Measurements from ENCODE around the gene KIF4A.

The KIF4A gene

GRCh38 chrX:70442224-70442623 is 152.3 kb downstream of the KIF4A start:
- TF ChIP-seq CTCF (IDR thresholded peaks at IDR 0.05; ENCODE audit: insufficient read depth, low read length) (no peak), REST (IDR thresholded peaks at IDR 0.05; ENCODE audit: insufficient replicate concordance, low read depth) (no peak), POLR2AphosphoS5 (IDR thresholded peaks at IDR 0.05; ENCODE audit: low read depth) (no peak), SPI1 (IDR thresholded peaks at IDR 0.05; ENCODE audit: borderline replicate concordance, low read depth) (no peak), GABPA (IDR thresholded peaks at IDR 0.05; ENCODE audit: low read depth) (no peak)
- Histone ChIP-seq H3K27me3 (ENCODE audit: insufficient read depth, poor library complexity, severe bottlenecking) (peaks cover 8% of the 10 kb centered on the region), H3K4me3 (replicated peaks; ENCODE audit: insufficient read depth, low read length) (no peak overlapping the region), H3K27ac (replicated peaks) (no peak overlapping the region)
- no peak for DNase-seq (ENCODE audit: low read depth in 1 of 2, low spot score in 1 of 2)

- DNase-seq (ENCODE audit: low read depth in 1 of 2, low spot score in 1 of 2) = no peak
- no peak for TF ChIP-seq POLR2AphosphoS5 (IDR thresholded peaks at IDR 0.05; ENCODE audit: low read depth)
- TF ChIP-seq CTCF (IDR thresholded peaks at IDR 0.05; ENCODE audit: insufficient read depth, low read length) = no peak
- no peak for TF ChIP-seq SPI1 (IDR thresholded peaks at IDR 0.05; ENCODE audit: borderline replicate concordance, low read depth)
- TF ChIP-seq REST (IDR thresholded peaks at IDR 0.05; ENCODE audit: insufficient replicate concordance, low read depth) = no peak
- no peak for TF ChIP-seq GABPA (IDR thresholded peaks at IDR 0.05; ENCODE audit: low read depth)
- no peak within 1 kb of the TSS for H3K27ac ChIP-seq (replicated peaks)
- H3K27me3 ChIP-seq (ENCODE audit: insufficient read depth, poor library complexity, severe bottlenecking) = peaks cover 8% of the 10 kb centered on the region
- no peak within 1 kb of the TSS for H3K4me3 ChIP-seq (replicated peaks; ENCODE audit: insufficient read depth, low read length)
These were observed 154.5 kb downstream of the KIF4A start, which contains the start of gene DLG3 for GRCh38 chrX:70444326-70444945. Gene DLG3, plus strand, starts transcription at chrX:70444835. Its CDS starts 367 bp downstream, at chrX:70445202.

GRCh38 chrX:70444946-70445656 is 155.2 kb downstream of the KIF4A start:
- no peak for TF ChIP-seq REST (IDR thresholded peaks at IDR 0.05; ENCODE audit: insufficient replicate concordance, low read depth)
- TF ChIP-seq POLR2AphosphoS5 (IDR thresholded peaks at IDR 0.05; ENCODE audit: low read depth) = no peak
- no peak for TF ChIP-seq SPI1 (IDR thresholded peaks at IDR 0.05; ENCODE audit: borderline replicate concordance, low read depth)
- TF ChIP-seq CTCF (IDR thresholded peaks at IDR 0.05; ENCODE audit: insufficient read depth, low read length) = no peak
- TF ChIP-seq GABPA (IDR thresholded peaks at IDR 0.05; ENCODE audit: low read depth) = no peak
- H3K4me3 ChIP-seq (replicated peaks; ENCODE audit: insufficient read depth, low read length) = no peak overlapping the region

More at GRCh38 chrX:70444946-70445656, 155.2 kb downstream of the KIF4A start:
- no peak for DNase-seq (ENCODE audit: low read depth in 1 of 2, low spot score in 1 of 2)
- H3K27me3 ChIP-seq (ENCODE audit: insufficient read depth, poor library complexity, severe bottlenecking) = peaks cover 8% of the 10 kb centered on the region
- H3K27ac ChIP-seq (replicated peaks) = no peak overlapping the region
